NCI-H748 (cell line): ENCODE measurements around the gene FAM83G.

ENCODE experiments used
- DNase-seq: peaks from one replicate; lab custom pipeline; 2025; ENCODE audit not compliant: unreplicated experiment; lab: John Stamatoyannopoulos, UW

Gene FAM83G

GRCh38 chr17:18970582-18971480, 33.7 kb downstream of the FAM83G start:
- DNase-seq, result no peak

GRCh38 chr17:18968945-18969887, 35.3 kb downstream of the FAM83G start:
- peak; percentile 37 for DNase-seq

GRCh38 chr17:18968345-18968744, 36.2 kb downstream of the FAM83G start:
- DNase-seq, result no peak

- DNase-seq, result no peak
Measured at GRCh38 chr17:18967916-18968315, 36.6 kb downstream of the FAM83G start.

- peak; percentile 25 for DNase-seq
Measured at GRCh38 chr17:18966831-18967624, 37.5 kb downstream of the FAM83G start.

GRCh38 chr17:18965530-18966236, 38.9 kb downstream of the FAM83G start:
- no peak for DNase-seq

- no peak for DNase-seq
Measured at GRCh38 chr17:18964550-18964949, 40.0 kb downstream of the FAM83G start.

GRCh38 chr17:18964018-18964351, 40.6 kb downstream of the FAM83G start:
- DNase-seq, result no peak

- DNase-seq, result no peak
Measured at GRCh38 chr17:18963126-18964017, 41.2 kb downstream of the FAM83G start.

GRCh38 chr17:18962494-18962815, 42.1 kb downstream of the FAM83G start:
- no peak for DNase-seq

- DNase-seq, result no peak
Measured at GRCh38 chr17:18961634-18962493, 42.7 kb downstream of the FAM83G start.

- peak; percentile 68 for DNase-seq
Measured at GRCh38 chr17:18960803-18961511, 43.6 kb downstream of the FAM83G start.

- no peak for DNase-seq
Measured at GRCh38 chr17:18960241-18960665, 44.3 kb downstream of the FAM83G start.

- DNase-seq, result no peak
Measured at GRCh38 chr17:18959845-18960240, 44.7 kb downstream of the FAM83G start.

GRCh38 chr17:18959071-18959844, 45.3 kb downstream of the FAM83G start:
- no peak for DNase-seq

- DNase-seq, result no peak
Measured at GRCh38 chr17:18958611-18959010, 46.0 kb downstream of the FAM83G start.

GRCh38 chr17:18957831-18958230, 46.7 kb downstream of the FAM83G start:
- no peak for DNase-seq
